ENCODE data around the gene PRR5.
"Not testable (repeated sequence)": the region's sequence is repeated elsewhere in the genome, so short reads cannot be mapped to it uniquely, and the experiment has no call there.

PRR5 gene

DNA sequence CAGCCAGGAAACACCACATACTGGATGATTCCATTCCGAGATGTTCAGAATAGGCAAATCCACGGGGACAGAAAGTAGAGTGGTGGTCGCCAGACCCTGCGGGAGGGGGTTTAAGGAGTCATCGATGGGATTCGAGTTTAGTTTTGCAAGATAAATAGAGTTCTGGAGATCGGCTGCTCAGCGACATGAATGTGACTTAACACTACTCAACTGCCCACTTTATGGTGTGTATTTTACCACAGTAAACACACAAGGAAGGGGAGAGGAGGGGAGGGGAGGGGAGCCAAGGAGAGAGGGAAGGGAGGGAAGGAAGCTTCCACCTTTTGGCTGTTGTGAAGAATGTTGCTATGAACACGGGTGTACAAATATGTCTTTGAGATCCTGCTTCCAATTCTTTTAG lies 39.9 kb downstream of the PRR5 start:
- H3K4me3 ChIP-seq: no peak overlapping the region
- DNase-seq (ENCODE audit: low spot score): no peak
- H3K27ac ChIP-seq: no peak overlapping the region
- TF ChIP-seq, protein P1, sequence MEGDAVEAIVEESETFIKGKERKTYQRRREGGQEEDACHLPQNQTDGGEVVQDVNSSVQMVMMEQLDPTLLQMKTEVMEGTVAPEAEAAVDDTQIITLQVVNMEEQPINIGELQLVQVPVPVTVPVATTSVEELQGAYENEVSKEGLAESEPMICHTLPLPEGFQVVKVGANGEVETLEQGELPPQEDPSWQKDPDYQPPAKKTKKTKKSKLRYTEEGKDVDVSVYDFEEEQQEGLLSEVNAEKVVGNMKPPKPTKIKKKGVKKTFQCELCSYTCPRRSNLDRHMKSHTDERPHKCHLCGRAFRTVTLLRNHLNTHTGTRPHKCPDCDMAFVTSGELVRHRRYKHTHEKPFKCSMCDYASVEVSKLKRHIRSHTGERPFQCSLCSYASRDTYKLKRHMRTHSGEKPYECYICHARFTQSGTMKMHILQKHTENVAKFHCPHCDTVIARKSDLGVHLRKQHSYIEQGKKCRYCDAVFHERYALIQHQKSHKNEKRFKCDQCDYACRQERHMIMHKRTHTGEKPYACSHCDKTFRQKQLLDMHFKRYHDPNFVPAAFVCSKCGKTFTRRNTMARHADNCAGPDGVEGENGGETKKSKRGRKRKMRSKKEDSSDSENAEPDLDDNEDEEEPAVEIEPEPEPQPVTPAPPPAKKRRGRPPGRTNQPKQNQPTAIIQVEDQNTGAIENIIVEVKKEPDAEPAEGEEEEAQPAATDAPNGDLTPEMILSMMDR (IDR thresholded peaks at IDR 0.05): no peak

DNA sequence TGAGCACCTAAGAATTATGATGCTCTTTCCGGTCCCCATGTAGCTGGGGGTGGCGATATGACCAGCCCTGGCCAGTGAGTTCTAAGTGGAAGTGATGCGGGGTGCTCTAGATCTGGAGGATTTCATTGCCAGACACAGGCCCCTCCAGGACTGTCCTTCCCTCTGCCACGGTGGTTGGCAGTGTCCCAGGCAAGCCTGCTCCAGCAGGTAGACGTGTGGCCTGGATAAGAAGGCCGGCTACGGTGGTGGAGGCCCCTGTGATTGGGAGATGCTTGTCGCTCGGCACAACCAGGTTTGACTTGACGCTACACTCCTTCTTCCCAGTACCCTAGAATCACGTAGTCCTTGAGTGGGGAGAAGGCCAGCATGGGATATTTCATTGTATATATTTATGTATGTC lies 41.2 kb downstream of the PRR5 start:
- DNase-seq (ENCODE audit: low spot score): no peak
- Histone ChIP-seq H3K27ac (no peak overlapping the region), H3K4me3 (no peak overlapping the region)
- TF ChIP-seq, protein P1 (IDR thresholded peaks at IDR 0.05): no peak

DNA sequence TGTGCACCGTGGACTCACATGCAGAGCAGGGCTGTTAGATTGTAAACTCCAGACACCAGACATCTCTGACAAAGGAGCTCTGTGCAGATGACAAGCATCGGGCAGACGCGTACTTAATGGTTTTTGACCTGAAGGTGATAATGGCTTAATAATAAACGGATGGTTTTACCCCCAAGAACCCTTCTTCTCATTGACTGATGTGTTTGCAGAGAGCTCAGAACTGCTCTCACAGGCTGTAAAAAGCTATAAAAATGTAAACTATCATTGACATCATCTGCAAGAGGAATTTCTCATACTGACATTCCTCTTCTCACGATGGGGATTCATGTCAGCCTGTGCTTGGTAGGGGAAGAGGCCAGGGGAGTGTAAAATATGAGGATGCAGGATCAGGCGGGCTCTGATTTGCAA lies 41.8 kb downstream of the PRR5 start:
- Histone ChIP-seq H3K4me3 (no peak overlapping the region), H3K27ac (no peak overlapping the region)
- DNase-seq (ENCODE audit: low spot score): no peak
- TF ChIP-seq, protein P1 (IDR thresholded peaks at IDR 0.05): no peak

DNA sequence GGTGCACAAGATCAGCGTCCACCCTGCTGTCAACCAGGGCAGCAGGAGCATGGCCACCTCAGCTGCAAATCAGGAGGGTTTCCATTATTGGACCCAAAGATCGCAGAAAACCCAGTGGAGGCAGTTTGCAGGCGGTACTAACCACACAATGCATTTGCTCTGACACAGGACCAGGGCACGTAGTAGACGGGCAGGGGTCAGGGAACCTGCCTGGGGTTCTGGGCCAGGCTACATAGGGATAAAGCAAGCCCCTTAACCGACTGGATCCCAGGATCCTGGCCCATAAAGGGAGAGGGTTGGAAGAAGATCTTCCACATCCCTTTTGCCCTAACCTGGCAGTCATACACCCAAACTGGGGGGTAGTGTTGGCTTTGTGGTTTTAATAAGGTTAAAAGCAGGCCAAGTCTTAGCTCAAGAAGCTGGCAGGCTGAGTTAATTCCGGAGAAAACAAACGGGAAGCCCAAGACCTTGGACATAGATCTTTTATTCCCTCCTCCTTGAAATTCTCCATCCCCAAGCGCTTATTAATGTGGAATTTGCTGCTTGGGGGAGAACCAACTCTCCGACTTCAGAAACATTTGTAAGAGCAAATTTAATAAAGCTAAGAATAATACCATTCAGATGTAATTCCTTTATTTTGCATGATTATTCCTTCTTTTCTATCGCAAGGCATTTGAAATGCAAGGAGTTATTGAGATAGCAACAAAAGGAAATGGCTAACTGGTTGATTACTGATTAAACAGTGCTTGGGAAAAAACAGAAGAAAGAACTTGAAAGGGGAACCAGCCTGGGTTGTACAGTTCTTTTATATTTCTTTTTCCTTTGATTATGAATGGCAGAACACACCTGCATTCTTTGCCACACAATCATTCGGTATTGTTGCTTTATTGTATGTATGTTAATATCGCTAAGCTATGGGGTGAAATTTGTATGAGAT lies 44.1 kb downstream of the PRR5 start:
- H3K4me3 ChIP-seq: no peak overlapping the region
- no peak for DNase-seq (ENCODE audit: low spot score)
- no peak overlapping the region for H3K27ac ChIP-seq
- TF ChIP-seq, protein P1 (IDR thresholded peaks at IDR 0.05): no peak

DNA sequence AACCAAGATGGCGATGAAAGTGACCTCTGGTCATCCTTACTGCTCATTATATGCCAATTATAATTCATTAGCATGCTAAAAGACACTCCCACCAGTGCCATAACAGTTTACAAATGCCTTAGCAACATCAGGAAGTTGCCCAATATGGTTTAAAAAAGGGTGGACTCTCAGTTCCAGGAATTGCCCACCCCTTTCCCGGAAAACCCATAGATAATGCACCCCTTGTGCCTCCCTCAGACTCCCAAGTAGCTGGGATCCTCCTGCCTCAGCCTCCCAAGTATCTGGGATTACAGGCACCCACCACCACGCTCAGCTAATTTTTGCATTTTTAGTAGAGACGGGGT lies 45.8 kb downstream of the PRR5 start:
- not testable (repeated sequence) for H3K4me3 ChIP-seq; DNase-seq (ENCODE audit: low spot score); H3K27ac ChIP-seq

DNA sequence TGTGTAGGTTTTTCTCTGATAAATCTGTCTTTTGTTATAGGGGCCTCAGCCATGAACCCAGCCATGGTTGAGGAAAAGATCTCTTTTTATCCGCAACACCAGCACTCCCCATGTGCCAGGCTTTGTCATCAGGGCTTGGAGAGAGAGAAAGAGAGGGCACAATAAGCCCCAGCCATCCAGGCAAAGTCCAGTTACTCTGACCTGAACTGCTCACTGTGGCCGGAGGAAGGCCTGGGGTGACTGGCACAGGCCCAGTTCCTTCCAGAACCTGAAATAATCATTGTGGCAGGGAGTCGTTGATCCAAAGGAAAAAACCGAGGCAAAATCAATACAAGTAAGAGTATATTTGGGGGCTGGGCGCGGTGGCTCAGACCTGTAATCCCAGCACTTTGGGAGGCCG lies 46.5 kb downstream of the PRR5 start:
- Histone ChIP-seq H3K4me3 (no peak overlapping the region), H3K27ac (no peak overlapping the region)
- DNase-seq (ENCODE audit: low spot score): no peak
- TF ChIP-seq, protein P1 (IDR thresholded peaks at IDR 0.05): no peak

DNA sequence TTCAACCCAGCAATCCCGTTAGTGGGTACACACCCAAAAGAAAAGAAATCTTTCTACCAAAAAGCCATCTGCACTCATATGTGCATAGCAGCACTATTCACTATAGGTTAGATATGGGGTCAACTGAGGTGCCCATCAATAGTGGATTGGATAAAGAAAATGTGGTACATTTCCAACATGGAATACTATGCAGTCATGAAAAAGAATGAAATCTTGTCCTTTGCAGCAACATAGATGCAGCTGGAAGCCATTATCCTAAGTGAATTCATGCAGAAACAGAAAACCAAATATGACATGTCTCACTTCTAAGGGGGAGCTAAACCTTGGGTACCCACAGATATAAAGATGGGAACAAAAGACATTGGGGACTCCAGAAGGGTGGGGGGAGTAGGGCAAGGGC lies 48.5 kb downstream of the PRR5 start:
- DNase-seq (ENCODE audit: low spot score): no peak
- H3K4me3 ChIP-seq: no peak overlapping the region
- TF ChIP-seq, protein P1 (IDR thresholded peaks at IDR 0.05): no peak
- no peak overlapping the region for H3K27ac ChIP-seq
